Body of pancreas (tissue), 4 donors: Measurements from ENCODE around the gene CDRT15. TPM values are rescaled to one million over a fixed set of nuclear protein-coding genes. Genes with fewer than 3 reads are reported as not detected.
"Not testable (repeated sequence)": the region's sequence is repeated elsewhere in the genome, so short reads cannot be mapped to it uniquely, and the experiment has no call there.

Source experiments
- ATAC-seq: fragments of 150-250 bp; one replicate; pipeline ENCODE4 v1.9.1; 2016
- DNase-seq, 4 donors: peaks; one replicate each; pipeline ENCODE4 v3.0.0-alpha.2; 2019
- H3K27ac ChIP-seq, 4 donors: fragments of 200-600 bp; sonication (generic); 1 replicate in 3 of 4; 2 replicates in 1 of 4; pipeline versions ENCODE4 v1.5.1 to v1.6.1; 2016 to 2019; ENCODE audit warnings: mild to moderate bottlenecking in 1 of 4, mixed read lengths in 1 of 4, moderate library complexity in 1 of 4
- H3K27me3 ChIP-seq, 2 donors: fragments of 200-600 bp; sonication (generic); one replicate each; pipeline ENCODE4 v1.6.0; 2016; ENCODE audit warnings: mild to moderate bottlenecking in 1 of 2
- H3K36me3 ChIP-seq, 2 donors: fragments of 200-600 bp; sonication (generic); replicated peaks in 1 of 2; 2 replicates each; pipeline ENCODE4 v1.5.1; 2016; ENCODE audit warnings: low read depth in 2 of 2; ENCODE audit not compliant: insufficient read depth in 1 of 2
- H3K4me1 ChIP-seq: fragments of 200-600 bp; sonication (generic); one replicate; pipeline ENCODE4 v1.6.0; 2016
- H3K4me3 ChIP-seq, 2 donors: fragments of 200-600 bp; sonication (generic); 1 replicate in 1 of 2; 2 replicates in 1 of 2; pipeline ENCODE4 v1.5.1; 2016 to 2019
- H3K9me3 ChIP-seq, 3 donors: fragments of 200-600 bp; sonication (generic); 1 replicate in 2 of 3; 2 replicates in 1 of 3; pipeline ENCODE4 v1.5.1; 2016
- WGBS, 2 donors: methylation state at CpG; one replicate each; pipeline ENCODE4 v1.1.5; 2017; 5-methylcytosine and 5-hydroxymethylcytosine counted together
- intact Hi-C: fragments of 100-400 bp; cut with DNase I; formaldehyde crosslinking; loops from one replicate; pipeline ENCODE4 v1.15.1; 2023
- total RNA-seq, 2 donors: library from RNA; depleted of rRNA; stranded (reverse); fragments of >200 nt; gene quantifications; one replicate each; pipeline ENCODE4 v1.1.0, GENCODE V29; 2016

Gene CDRT15
- total RNA-seq, 2 donors from 2014 or later = not detected

GRCh38 chr17:14186443-14186842 is 50.2 kb downstream of the CDRT15 start:
- intact Hi-C loops, ATAC-seq, H3K27ac ChIP-seq, H3K9me3 ChIP-seq, H3K36me3 ChIP-seq, H3K4me1 ChIP-seq, H3K27me3 ChIP-seq, H3K4me3 ChIP-seq, DNase-seq: not testable (repeated sequence)
- 82% methylated on average over 1 of the region's 4 CpGs; no CpG with 5 or more reads in 1 of the 2 donors for WGBS, 2 donors

Other genes with a start within 250 kb of the CDRT15 start
- 10 to 100 TPM; 20.8 to 46.1 TPM for gene COX10, start 167.4 kb downstream of the CDRT15 start, total RNA-seq
- gene HS3ST3B1, start 64.2 kb upstream of the CDRT15 start, total RNA-seq = 1 to 10 TPM in 1 of 2 donors, under 1 TPM in 1; 0.99 to 1.6 TPM